ENCODE measurements around the gene PAAF1.
A peak's percentile ranks its signal among the peaks of the same experiment; 100 is the strongest.
"Not testable (repeated sequence)": the region's sequence is repeated elsewhere in the genome, so short reads cannot be mapped to it uniquely, and the experiment has no call there.

PAAF1 gene, protein sequence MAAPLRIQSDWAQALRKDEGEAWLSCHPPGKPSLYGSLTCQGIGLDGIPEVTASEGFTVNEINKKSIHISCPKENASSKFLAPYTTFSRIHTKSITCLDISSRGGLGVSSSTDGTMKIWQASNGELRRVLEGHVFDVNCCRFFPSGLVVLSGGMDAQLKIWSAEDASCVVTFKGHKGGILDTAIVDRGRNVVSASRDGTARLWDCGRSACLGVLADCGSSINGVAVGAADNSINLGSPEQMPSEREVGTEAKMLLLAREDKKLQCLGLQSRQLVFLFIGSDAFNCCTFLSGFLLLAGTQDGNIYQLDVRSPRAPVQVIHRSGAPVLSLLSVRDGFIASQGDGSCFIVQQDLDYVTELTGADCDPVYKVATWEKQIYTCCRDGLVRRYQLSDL

GRCh38 chr11:73876424-73877310, at the start of gene PAAF1, which contains the start of gene COA4:
PAAF1 (plus strand) TSS chr11:73876999; CDS start chr11:73877022, 23 bp downstream.
COA4 (minus strand) TSS chr11:73876846; CDS start chr11:73873378, 3,468 bp downstream.
- peak; percentile 93 to 94 for DNase-seq

DNA sequence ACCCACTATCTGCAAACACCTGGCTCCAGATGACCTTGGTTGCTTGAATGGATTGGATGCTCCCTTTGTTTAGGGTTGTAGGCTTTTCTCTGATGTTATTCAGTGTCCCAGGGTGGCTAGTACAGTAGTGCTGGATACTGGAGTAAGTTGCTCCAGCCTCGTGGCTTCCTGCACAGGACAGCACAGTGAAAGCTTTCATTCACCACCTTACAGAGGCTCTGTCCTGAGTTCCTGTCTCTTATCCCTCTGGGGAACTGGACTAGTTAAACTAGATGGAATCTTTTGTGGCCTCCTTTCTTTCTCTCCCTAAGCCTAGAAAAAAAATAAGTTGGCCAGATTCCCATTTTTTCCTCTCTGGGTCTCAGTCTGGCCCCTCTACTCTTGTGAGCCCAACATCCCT, 46.5 kb upstream of the PAAF1 start:
- DNase-seq: no peak

DNA sequence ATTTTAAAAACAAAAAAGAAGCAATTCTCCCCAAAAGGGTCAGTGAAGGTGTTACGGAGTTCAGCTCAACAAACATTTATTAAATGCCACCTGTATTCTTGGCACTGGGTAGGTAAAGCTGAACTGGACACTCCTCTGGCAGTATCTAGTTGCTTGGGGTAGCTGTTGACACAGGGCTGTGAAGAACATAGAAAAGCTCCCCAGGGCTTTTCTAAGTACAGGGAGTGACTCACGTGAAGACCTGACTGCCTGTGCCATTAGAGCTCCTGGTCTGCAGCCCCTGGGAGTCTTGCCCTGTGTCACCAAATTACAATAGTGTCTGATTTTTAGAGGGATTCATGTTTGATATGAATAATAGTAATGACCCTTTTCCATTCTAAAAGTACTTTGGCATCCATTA, 43.7 kb upstream of the PAAF1 start:
- DNase-seq: no peak

- no peak for DNase-seq
Measured at GRCh38 chr11:73838443-73839122, 38.2 kb upstream of the PAAF1 start.

- no peak for DNase-seq
Measured at GRCh38 chr11:73839123-73839457, 37.7 kb upstream of the PAAF1 start.

DNA sequence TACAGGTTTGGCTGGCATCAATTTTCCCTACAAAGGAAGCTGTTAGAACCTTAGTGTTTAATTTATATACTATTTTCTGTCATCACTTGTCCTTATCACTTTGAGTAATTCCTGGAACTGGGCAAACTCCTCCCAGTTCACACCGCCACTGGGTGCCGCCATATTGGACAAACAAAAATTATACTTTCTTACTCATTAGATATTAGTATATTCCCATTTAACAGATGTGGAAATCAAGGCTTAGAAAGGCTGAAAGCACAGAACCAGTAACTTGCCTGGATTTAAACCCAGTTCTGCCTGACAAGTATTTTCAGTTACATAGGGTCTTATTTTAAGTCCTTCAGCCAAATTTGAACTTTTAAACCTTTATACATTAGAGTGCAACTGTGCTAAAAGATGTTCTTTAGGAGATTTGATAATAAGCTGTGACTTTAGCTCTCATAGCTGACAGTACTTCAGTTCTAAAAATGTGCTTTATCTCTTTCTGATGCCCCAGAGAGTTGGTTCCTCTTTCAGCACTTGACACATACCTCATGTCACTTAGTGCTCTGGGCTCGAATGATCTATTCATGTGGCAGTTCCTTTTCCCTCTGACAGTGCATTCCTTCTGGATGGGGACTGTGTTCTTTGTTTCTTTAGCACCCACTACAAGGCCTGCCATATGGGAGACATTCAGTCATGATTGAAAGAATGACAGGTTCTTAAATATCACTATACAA, 25.6 kb upstream of the PAAF1 start:
- no peak for DNase-seq

GRCh38 chr11:73852049-73852448, 24.8 kb upstream of the PAAF1 start:
- no peak for DNase-seq

GRCh38 chr11:73854680-73855079, 22.1 kb upstream of the PAAF1 start:
- no peak for DNase-seq

DNA sequence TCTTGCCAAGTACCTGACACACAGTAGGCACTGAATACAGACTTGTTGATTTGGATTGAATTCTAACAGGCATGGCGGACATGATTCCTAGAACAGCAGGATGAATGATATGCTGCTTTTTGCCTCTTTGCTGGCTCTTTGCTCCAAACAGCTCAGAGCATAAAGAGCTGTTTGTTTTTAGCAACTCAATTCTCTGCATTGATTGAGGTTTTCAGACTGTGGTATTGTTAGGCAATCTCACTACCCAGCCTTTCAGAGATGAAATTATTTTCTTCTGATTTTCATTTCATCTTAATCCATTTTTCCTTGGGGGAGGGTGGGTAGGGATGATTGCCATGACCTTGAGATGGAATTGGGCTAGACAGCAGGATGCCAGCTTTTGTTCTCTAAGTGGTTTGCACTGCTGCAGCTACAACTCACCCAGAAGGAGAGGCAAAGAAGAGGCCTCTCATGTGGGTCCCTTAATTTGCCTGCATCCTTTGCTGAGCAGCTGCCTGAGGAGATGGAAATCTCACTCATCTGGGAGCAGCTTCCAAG, 20.7 kb upstream of the PAAF1 start:
- DNase-seq: no peak

DNA sequence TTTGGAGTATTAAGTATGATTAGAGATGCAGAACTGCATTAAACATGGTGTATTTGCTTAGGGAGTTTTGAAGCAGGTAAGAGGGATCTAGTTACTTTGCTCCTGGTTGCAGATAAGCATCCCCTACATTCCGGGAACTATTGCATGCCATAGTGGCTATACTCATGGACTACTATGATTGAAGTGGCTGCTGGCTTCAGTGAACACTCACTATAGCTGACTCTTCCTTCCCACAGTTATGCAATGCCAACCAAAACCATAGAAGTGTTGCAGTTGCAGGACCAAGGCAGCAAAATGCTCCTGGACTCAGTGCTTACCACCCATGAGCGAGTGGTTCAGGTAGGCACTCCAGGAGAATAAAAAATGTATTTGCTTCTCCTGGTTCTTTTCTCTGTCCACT, 17.1 kb upstream of the PAAF1 start:
- no peak for DNase-seq

DNA sequence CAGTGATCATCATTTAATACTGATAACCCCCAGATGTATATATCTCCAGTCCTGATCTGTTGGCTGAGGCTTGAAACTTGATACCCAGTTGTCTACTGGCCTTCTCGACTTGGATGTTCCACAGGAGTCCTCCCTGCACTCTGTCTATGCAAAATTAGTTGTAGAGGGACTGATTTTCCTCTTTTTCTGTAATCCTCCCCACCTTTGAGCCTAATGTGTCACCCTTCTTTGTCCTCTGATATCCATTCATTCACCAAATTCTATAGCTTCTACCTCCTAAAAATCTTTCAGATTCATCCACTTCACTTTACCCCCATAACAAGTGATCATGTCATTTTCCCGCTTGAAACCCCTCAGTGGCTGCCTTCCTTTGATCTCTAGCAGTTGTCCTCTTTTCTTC, 16.6 kb upstream of the PAAF1 start:
- DNase-seq: no peak

- DNase-seq: no peak
Measured at GRCh38 chr11:73862986-73863385, 13.8 kb upstream of the PAAF1 start.

- no peak for DNase-seq
Measured at GRCh38 chr11:73866095-73866579, 10.7 kb upstream of the PAAF1 start.

DNA sequence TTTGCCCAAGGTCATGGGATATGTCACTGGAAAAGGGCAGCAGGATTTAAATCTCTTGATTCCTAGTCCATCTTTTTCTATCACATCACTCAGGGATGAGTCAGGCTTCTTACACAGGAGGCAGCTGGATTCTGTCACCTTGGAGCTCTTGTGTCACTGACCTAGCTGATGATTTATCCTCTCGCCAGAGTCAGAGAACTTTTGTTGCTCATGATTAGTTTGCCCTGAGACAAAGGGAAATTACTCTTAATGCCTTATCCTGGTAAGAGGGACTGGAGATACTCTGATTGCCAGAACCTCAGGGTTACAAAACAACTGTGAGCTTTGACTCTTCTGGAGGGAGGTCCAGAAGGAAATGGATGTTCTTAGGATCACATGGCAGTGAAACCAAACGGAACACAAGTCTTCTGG, 10.2 kb upstream of the PAAF1 start:
- DNase-seq: no peak

DNA sequence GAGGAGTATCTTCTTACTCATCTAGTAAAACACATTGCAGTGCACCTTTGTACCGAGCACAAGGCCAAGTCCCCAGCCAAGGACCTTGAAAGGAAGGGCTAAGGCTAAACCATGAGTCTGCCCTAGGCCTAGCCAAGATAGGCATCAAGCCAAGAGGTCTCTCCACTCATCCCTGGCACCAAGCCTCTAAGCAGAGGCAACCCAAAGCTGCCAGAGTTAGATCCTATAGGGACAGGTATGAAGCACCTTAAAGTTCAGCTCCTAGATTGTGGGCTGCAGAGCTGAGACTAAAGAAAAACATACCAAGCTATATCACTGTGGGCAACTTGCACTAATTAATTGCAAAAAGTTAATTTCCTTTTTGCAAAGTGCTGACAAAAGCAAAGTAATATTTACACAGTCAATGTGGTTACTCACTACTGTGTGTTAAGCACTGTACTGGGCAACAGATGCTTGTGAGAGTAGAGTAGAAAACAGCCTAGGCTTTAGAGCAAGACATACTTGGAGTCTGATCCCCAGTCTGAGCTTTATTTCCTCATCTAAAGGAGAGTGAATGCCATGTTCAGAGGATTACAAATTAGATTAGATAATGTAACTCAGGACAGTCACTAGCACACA, 7.4 kb upstream of the PAAF1 start:
- DNase-seq: no peak

- DNase-seq: no peak
Measured at GRCh38 chr11:73870261-73870660, 6.5 kb upstream of the PAAF1 start.

DNA sequence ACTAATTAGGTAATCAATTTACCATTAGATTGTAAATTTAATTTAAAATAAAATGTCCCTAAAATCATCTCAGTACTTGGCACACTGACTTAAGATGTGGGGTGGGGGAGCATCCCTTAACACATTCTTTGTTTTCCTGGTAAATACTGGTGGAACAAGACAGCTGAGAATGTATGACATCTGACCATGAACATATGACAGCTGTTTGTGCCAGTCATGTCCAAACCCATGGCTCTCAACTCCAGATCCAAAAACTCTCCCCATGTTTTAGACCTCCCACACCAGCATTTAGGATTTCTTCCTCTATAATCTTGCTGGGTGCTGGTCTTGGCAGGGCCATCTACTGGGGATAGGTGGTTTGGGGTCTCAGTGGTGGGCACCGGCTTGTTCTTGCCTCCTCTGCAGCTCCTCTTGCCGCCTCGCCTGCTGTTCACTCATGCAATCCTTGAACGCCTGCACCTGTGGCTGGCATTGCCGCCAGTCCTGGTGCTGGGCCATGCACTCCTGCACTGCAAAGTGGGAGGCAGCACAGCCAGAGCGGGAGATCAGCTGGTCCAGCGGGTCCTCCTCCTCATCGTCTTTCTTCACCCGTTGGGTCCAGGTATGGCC, 3.9 kb upstream of the PAAF1 start:
- DNase-seq: no peak

DNA sequence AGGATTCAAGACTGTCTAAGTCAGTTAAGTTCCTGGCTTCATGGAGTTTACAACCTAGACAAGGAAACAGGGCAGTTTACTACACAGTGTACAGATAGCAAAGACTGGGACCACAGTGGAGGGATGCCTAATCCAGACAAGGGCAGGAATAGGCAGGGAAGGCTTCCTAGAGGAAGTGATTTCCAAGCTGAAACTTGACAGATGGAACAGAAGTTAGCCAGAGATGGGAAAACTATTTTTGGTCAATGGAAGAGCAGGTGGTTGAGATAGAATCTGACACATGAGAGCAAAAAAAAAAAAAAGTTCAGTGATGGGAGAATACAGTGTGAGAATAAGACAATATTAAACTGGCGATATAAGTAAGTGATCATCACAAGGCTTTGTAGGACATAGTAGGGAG, 1.4 kb upstream of the PAAF1 start:
- DNase-seq: no peak

GRCh38 chr11:73875840-73876239, 959 bp upstream of the PAAF1 start:
- DNase-seq: no peak

DNA sequence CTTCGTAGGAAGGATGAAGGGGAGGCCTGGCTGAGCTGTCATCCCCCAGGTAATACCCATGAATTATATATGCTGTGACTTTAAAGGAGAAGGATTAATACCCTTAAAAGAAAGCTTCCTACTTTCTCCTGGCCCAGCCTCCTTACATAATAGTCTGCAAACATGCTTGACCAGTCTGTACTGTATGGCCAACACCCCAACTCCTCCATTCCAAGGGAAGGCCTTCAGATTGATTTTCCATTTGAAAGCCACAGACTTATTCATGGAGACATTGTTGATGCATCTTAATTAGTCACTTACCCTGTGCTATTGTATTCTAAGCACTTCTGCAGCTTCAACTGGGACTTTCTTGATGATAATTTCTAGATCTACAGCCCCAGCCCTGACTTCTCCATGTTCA, 2.0 kb downstream of the PAAF1 start:
- DNase-seq: no peak

DNA sequence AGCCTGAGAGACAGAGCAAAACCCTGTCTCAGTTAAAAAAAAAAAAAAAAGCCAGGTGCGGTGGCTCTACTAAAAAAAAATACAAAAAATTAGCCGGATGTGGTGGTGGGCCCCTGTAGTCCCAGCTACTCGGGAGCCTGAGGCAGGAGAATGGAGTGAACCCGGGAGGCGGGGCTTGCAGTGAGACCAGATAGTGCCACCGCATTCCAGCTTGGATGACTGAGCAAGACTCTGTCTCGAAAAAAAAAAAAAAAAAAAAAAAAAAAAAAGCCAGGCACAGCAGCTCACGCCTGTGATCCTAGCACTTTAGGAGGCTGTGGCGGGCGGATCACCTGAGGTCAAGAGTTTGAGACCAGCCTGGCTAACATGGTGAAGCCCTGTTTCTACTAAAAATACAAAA, 3.6 kb downstream of the PAAF1 start:
- not testable (repeated sequence) for DNase-seq
